SK-N-SH (cell line): ENCODE measurements around the gene UMODL1.

Experiments used
- CHD2 ChIP-seq: fragments of 150-350 bp; IDR thresholded peaks from 2 replicates; pipeline ENCODE4 v1.6.1; 2018; ENCODE audit warnings: low read length; ENCODE audit not compliant: partially characterized antibody
- CTCF ChIP-seq: fragments of 200-600 bp; sonication (generic); IDR thresholded peaks from 2 replicates; pipeline ENCODE4 v1.6.1; 2017; ENCODE audit warnings: antibody characterized with exemption, mild to moderate bottlenecking, moderate library complexity
- FOXM1 ChIP-seq: IDR thresholded peaks from 2 replicates; pipeline ENCODE4 v1.4.0; 2012; ENCODE audit warnings: low read depth, mild to moderate bottlenecking
- GABPA ChIP-seq: IDR thresholded peaks from 2 replicates; pipeline ENCODE4 v1.4.0; 2012; ENCODE audit warnings: low read depth, mild to moderate bottlenecking
- MEF2A ChIP-seq: IDR thresholded peaks from 2 replicates; pipeline ENCODE4 v1.4.0; 2012; ENCODE audit warnings: low read depth, borderline replicate concordance
- POLR2AphosphoS5 ChIP-seq: IDR thresholded peaks from 2 replicates; pipeline ENCODE4 v1.6.1; 2012; ENCODE audit warnings: low read depth, low read length
- TAF1 ChIP-seq: IDR thresholded peaks from 2 replicates; pipeline ENCODE4 v1.6.1; 2012; ENCODE audit warnings: low read depth, mild to moderate bottlenecking, low read length, moderate library complexity, borderline replicate concordance

- no peak for TF ChIP-seq CHD2
- no peak for TF ChIP-seq CTCF
- TF ChIP-seq TAF1 = no peak
- TF ChIP-seq FOXM1 = no peak
- TF ChIP-seq MEF2A = no peak
- peak; percentile 26; the same call in 1 of the 2 replicates for TF ChIP-seq POLR2AphosphoS5
- no peak for TF ChIP-seq GABPA
Observed at GRCh38 chr21:42040411-42041180, 30.5 kb upstream of the UMODL1 start.
